ENCODE measurements around the gene PHIP.
"Not testable (repeated sequence)": the region's sequence is repeated elsewhere in the genome, so short reads cannot be mapped to it uniquely, and the experiment has no call there.

Gene PHIP

DNA sequence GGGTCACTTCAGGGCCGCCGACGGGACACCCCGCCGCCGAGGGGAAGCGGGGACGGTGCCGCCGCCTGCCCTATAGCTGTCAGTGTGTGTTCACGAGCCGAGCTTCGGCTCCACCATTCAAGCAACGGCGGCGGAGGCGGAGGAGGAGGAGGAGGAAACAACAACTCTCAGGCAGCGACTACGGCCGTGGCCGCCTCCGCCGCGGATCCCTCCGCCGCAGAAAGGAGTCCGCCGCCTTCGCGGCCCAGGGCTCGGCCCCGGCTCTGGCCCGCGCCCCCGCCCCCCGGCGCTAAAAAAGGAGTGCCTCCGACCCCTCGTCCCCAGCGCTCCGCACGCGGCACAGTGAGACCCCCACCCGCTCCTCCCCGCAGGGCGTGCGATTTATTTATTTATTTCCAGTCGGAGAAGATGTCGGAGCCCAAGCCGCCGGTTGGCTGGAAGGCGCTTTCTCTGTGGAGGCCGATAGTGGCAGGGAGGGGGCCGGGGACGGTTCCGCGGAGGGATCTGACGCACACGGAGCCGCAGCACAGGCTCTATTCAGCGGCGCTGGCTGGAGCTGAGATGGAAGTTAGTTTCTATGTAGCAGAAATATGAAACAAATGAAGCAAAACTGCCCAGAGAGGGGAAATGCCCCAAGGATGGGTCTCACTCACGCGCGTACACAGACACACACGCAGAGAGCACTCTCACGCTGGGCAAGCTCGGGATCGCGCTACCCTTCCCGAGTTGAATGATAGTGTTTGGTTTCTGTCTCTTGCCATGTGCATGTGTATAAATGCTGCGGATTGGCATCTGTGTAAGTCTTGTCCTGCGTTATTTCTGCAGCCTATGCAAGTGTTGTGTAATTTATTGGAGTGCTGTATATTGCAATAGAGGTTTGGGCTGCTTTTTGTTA lies at the start of gene PHIP:
Gene PHIP (minus strand): TSS at position 180 of the 895 bp plus-strand sequence. CDS start 186 bp downstream, outside the sequence.
- DNase-seq (ENCODE audit: low read depth in 2 of 2, low spot score in 1 of 2): peak; percentile 83

DNA sequence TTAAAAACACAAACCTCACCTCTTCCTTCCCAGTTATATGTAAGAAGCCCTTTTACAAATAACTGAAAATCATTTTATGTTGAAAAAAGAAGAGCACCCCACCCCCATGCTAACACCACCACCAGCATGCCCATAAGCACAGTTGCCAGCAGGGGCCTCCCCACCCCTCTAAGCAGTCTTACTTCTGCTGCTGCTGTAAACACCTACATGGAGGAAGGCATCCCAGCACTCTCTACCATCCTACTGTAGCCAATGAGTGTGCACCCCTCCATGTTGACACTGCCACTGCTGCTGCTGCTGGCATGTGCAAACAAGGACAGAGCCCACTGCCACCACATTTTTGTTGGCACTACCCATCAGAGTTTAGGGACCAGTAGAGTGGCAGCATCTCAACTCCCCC lies 49.6 kb upstream of the PHIP start:
- no peak for DNase-seq (ENCODE audit: low read depth in 2 of 2, low spot score in 1 of 2)

GRCh38 chr6:79119217-79119616 lies 41.2 kb upstream of the PHIP start:
- DNase-seq (ENCODE audit: low read depth in 2 of 2, low spot score in 1 of 2): no peak

DNA sequence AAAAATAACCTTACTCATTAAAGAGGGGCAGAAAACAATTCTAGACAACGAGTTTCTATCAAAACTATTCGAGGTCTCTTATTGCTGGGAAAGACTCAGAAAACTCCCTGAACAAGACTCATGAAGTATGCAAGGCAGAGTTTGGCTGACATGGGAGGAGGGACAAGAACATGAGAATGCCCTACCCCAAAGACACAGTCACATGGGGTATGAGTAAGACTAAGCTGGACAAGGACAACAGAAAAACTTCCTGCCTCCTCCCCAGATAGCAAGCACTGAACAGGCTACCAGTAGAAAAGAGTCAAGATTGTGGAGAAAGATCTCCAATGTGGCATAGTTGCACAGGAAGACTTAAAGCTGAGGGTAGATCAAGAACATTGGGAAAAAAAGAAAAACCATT lies 39.7 kb upstream of the PHIP start:
- no peak for DNase-seq (ENCODE audit: low read depth in 2 of 2, low spot score in 1 of 2)

DNA sequence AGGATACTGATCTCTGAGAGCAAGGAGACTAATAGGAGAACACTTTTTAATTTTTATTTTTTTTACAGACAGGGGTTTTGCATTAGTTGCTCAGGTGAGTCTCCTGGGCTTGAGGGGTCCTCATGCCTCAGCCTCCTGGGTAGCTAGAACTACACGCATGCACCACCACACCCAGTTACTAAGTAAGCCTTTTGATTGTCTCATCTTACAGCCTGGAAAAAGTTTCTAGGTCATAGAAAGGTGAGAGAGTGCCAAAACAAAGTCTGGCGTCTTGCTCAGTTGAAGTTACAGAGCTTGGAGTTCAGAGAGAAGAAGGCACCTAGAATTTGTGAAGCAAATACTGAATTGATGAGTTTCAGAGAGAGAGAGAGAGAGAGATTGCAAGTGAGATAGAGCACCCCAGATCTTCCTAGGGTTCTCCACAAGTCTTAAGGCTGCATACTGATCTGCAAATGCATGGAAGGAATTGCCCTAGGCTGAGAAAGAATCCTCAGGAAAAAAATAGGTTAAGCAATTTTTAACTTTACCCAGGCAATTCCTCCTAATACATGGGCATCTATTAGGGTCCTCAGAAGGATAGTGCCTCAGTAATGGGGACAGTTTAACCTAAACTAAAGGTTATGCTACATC lies 37.6 kb upstream of the PHIP start:
- DNase-seq (ENCODE audit: low read depth in 2 of 2, low spot score in 1 of 2): no peak

GRCh38 chr6:79111549-79111948 lies 33.5 kb upstream of the PHIP start:
- no peak for DNase-seq (ENCODE audit: low read depth in 2 of 2, low spot score in 1 of 2)

GRCh38 chr6:79101164-79101563 lies 23.1 kb upstream of the PHIP start:
- DNase-seq (ENCODE audit: low read depth in 2 of 2, low spot score in 1 of 2): no peak

DNA sequence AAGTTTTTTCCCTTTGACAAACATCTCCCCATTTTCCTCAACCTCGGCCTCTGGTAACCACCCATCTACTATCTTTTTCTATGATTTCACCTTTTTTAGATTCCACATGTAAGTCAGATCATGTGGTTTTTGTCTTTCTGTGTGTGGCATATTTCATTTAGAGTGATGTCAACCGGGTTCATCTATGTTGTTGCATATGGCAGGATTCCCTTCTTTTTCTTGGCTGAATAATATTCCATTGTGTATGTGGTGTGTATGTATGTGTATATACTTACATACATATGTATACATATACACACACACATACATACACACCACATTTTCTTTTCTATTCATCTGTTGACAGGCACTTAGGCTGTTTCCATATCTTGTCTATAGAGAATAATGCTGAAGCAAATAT lies 22.2 kb upstream of the PHIP start:
- no peak for DNase-seq (ENCODE audit: low read depth in 2 of 2, low spot score in 1 of 2)

- DNase-seq (ENCODE audit: low read depth in 2 of 2, low spot score in 1 of 2): no peak
Observed at GRCh38 chr6:79094938-79095337, 16.9 kb upstream of the PHIP start.

DNA sequence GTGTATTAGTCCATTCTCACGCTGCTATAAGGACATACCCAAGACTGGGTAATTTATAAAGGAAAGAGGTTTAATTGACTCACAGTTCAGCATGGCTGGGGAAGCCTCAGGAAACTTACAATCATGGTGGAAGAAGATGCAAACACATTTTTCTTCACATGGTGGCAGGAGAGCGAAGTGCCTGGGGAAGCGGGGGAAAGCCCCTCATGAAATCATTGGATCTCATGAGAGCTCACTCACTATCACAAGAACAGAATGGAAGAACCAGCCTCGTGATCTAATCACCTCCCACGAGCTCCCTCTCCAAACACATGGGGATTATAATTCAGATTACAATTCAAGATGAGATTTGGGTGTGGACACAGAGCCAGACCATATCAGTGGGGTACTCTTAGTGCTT lies 13.7 kb upstream of the PHIP start:
- DNase-seq (ENCODE audit: low read depth in 2 of 2, low spot score in 1 of 2): not testable (repeated sequence)

GRCh38 chr6:79089552-79090404 lies 11.7 kb upstream of the PHIP start:
- DNase-seq (ENCODE audit: low read depth in 2 of 2, low spot score in 1 of 2): no peak

DNA sequence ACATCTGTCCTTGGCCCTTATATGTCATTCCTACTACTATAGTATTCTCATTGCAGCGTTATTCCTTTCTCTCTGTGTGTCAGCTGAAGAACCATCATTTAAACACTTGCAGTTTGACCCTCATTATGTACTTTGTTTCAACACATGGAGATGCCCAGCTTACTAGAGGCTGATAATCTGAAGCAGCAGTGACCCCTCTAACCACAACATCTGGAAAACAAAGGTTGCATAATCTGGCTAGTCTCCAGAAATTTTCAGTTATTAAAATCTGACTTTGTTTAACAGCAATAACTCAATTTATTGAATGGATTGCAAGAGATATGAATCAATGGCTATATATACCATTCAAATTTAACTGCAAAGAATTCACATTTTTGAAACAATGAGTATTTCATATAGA lies 6.6 kb upstream of the PHIP start:
- no peak for DNase-seq (ENCODE audit: low read depth in 2 of 2, low spot score in 1 of 2)

DNA sequence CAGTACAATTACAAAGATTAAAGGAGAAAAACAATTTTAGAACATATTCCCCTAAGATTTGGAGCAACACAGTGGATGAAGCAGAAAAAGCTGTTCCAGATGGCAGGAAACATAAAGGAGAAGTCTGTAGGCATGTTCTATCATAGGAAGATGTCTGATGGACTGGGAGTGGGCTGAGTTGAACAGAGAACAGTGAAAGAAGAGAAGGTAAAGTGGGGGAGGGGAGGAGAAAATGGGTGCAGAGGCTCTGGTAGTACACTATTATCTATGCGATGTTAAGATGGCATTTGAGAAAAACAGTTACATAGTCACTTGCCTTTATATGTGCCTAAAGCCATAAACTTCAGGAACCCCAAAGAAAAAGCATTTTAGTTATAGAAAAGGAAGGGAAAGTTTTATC lies 4.2 kb upstream of the PHIP start:
- no peak for DNase-seq (ENCODE audit: low read depth in 2 of 2, low spot score in 1 of 2)

DNA sequence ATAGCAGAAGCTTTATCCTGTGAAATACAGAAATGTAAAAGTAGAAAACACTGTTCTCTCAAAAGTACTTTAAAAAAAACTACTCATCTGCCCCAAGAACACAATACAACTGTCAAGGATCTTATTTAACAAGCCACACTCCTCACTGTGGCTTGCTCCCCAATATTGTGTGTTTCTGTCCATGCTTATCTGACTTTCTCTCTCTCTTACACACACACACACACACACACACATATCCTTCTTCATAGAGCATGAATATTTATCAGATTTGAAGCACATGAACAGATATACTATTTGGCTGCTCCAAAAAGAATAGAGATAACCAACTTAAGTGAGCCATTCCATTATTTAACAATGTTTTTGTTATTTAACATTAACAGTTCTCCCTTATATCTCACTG lies 3.6 kb upstream of the PHIP start:
- no peak for DNase-seq (ENCODE audit: low read depth in 2 of 2, low spot score in 1 of 2)

GRCh38 chr6:79079561-79080041 lies 1.5 kb upstream of the PHIP start:
- DNase-seq (ENCODE audit: low read depth in 2 of 2, low spot score in 1 of 2): no peak

- DNase-seq (ENCODE audit: low read depth in 2 of 2, low spot score in 1 of 2): peak; percentile 5 to 17
Observed at GRCh38 chr6:79077715-79078074, 359 bp downstream of the PHIP start.

- DNase-seq (ENCODE audit: low read depth in 2 of 2, low spot score in 1 of 2): peak; percentile 62 to 74
Observed at GRCh38 chr6:79076782-79077641, 1.0 kb downstream of the PHIP start.

DNA sequence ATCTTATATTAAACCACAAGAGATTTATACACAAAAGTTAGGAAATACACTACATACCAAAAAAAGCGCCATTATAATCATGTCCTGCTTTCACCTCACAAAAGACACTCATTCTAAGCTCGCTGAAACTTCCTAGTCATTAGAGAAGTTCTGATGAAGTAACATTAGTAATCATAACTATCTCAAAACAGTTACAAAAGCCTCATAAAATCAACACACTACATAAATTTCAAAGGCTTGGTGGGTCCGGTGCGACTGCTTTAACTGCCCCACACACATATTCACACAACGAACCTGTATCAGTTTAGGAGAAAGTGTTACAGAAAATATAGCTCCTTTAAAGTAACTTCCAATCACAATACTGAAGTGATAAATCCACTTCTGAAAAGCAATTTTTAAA lies 1.9 kb downstream of the PHIP start:
- DNase-seq (ENCODE audit: low read depth in 2 of 2, low spot score in 1 of 2): no peak

DNA sequence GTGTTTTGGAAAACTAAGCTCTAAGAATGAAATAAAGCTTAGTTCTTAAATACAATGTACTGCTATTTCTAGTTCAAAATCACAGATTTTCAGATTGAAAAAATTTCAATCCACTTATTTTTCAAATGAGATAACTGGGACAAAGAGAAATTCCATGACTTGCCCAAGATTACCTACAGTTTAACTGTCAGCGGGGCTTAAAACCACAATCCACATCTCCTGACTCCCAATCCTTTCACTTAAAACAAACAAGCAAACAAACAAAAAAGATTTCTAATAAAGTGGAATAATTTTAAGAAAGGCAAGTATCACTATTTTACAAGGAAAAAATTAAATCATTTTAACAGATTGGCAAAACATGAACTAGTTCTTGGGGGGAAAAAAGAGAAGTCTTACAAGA lies 4.2 kb downstream of the PHIP start:
- no peak for DNase-seq (ENCODE audit: low read depth in 2 of 2, low spot score in 1 of 2)

GRCh38 chr6:79072640-79073181 lies 5.3 kb downstream of the PHIP start:
- no peak for DNase-seq (ENCODE audit: low read depth in 2 of 2, low spot score in 1 of 2)
